ENCODE results near the gene PLPP1.

GRCh38 chr5:55410845-55411244 is 123.9 kb downstream of the PLPP1 start:
- TF ChIP-seq ZNF34 (CRISPR knock-in tag; IDR thresholded peaks at IDR 0.05; ENCODE audit: borderline replicate concordance) = no peak
- no peak for TF ChIP-seq POLR2A (IDR thresholded peaks at IDR 0.05; ENCODE audit: insufficient read depth in 1 of 2, low read depth in 2 of 2, low read length in 2 of 2)
- no peak for TF ChIP-seq ZNF512 (CRISPR knock-in tag; IDR thresholded peaks at IDR 0.05)
- TF ChIP-seq ZNF317 (CRISPR knock-in tag; IDR thresholded peaks at IDR 0.05) = no peak
- no peak for TF ChIP-seq KDM5B (CRISPR knock-in tag; IDR thresholded peaks at IDR 0.05; ENCODE audit: borderline replicate concordance)
- TF ChIP-seq E2F2 (CRISPR knock-in tag; IDR thresholded peaks at IDR 0.05; ENCODE audit: borderline replicate concordance) = no peak
- TF ChIP-seq RELA (CRISPR knock-in tag; IDR thresholded peaks at IDR 0.05) = no peak

Data from HepG2 (cell line).